A673 (cell line): Measurements from ENCODE around the gene ATG4C. TPM values are rescaled to one million over a fixed set of nuclear protein-coding genes. Genes with fewer than 3 reads are reported as not detected.

ENCODE experiments used
- BruUV-seq: library from RNA; stranded (reverse); fragments of 400-500 nt; replicated peaks from 2 replicates; lab custom pipeline; 2021; lab: Mats Ljungman, UMichigan
- CTCF ChIA-PET: fragments of 300-600 bp; sonication (Branson Sonifier 250); formaldehyde crosslinking; loops from one replicate; lab custom pipeline; 2022; ENCODE audit warnings: antibody characterized with exemption; lab: Charles Lee
- POLR2A ChIA-PET: fragments of 300-600 bp; sonication (Branson Sonifier 250); formaldehyde crosslinking; loops from one replicate; lab custom pipeline; 2022; ENCODE audit warnings: antibody characterized with exemption; ENCODE audit not compliant: low non-redundant PET; lab: Charles Lee
- DNase-seq: peaks from one replicate; pipeline ENCODE4 v3.0.0-alpha.2; 2015; ENCODE audit warnings: low spot score
- H3K27ac ChIP-seq: fragments of 200-600 bp; sonication (generic); 2 replicates; pipeline ENCODE4 v1.5.1; 2016; ENCODE audit warnings: mixed run types, low read depth, mild to moderate bottlenecking, mixed read lengths, antibody characterized with exemption, low read length; ENCODE audit not compliant: poor library complexity, severe bottlenecking
- H3K27me3 ChIP-seq: fragments of 200-600 bp; sonication (generic); replicated peaks from 2 replicates; pipeline ENCODE4 v1.6.1; 2017; ENCODE audit warnings: mixed run types, low read depth, mild to moderate bottlenecking, mixed read lengths, antibody characterized with exemption, low read length; ENCODE audit not compliant: insufficient read depth, poor library complexity
- H3K36me3 ChIP-seq: fragments of 200-600 bp; sonication (generic); 2 replicates; pipeline ENCODE4 v1.6.1; 2016; ENCODE audit warnings: mixed run types, mild to moderate bottlenecking, mixed read lengths, antibody characterized with exemption, low read length; ENCODE audit not compliant: insufficient read depth, poor library complexity, severe bottlenecking
- H3K4me1 ChIP-seq: fragments of 200-600 bp; sonication (generic); 2 replicates; pipeline ENCODE4 v1.6.1; 2017; ENCODE audit warnings: mixed run types, mild to moderate bottlenecking, mixed read lengths, antibody characterized with exemption, low read length; ENCODE audit not compliant: insufficient read depth, poor library complexity, severe bottlenecking
- H3K4me3 ChIP-seq: fragments of 200-600 bp; sonication (generic); 2 replicates; pipeline ENCODE4 v1.5.1; 2016; ENCODE audit warnings: low read depth, mixed run types, mild to moderate bottlenecking, mixed read lengths, low read length; ENCODE audit not compliant: poor library complexity, severe bottlenecking
- H3K9me3 ChIP-seq: fragments of 200-600 bp; sonication (generic); 2 replicates; pipeline ENCODE4 v1.6.1; 2016; ENCODE audit warnings: mixed run types, low read depth, mild to moderate bottlenecking, mixed read lengths, antibody characterized with exemption, low read length; ENCODE audit not compliant: poor library complexity, severe bottlenecking
- EZH2 ChIP-seq: fragments of 200-600 bp; sonication (generic); IDR thresholded peaks from 2 replicates; pipeline ENCODE4 v1.6.1; 2017; ENCODE audit warnings: borderline replicate concordance, low read depth, mild to moderate bottlenecking, mixed read lengths, antibody characterized with exemption, low read length; ENCODE audit not compliant: poor library complexity, severe bottlenecking
- intact Hi-C: fragments of 100-400 bp; cut with micrococcal nuclease; formaldehyde crosslinking; loops from one replicate; pipeline ENCODE4 v1.10.0; 2022; ENCODE audit not compliant: unreplicated experiment
- total RNA-seq: library from RNA; stranded (reverse); gene quantifications from 2 replicates; pipeline ENCODE4 v1.2.3, GENCODE V29; 2021
- TF ChIP-seq, protein P1 (sequence below): fragments of 300-800, 200-600 bp; sonication (generic); conservative IDR thresholded peaks from 2 replicates; pipeline ENCODE4 v1.5.1; 2017; ENCODE audit warnings: low read depth, mild to moderate bottlenecking, antibody characterized with exemption, low read length, moderate library complexity, mixed read lengths

ATG4C gene
- total RNA-seq, 1 experiment from 2014 or later: 14.4 TPM

DNA sequence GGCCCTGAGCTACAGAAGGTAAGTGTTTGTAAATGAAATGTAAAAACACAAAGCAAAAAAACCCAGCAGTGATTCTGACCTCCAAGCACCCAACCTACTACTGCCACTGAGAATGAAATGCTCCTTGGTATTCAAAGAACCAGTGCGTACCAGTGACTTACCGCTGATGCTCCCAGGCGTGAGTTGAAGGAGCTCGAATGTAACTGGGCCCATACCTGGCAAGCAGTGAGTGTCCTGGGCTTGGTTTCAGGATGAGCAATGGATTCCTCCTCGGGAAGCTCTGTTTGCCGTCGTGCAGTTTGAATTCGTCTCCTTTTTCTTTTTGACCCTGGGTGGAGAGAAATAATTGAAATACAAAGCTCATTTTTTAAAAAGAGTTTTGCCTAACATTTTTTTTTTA lies 121.9 kb downstream of the ATG4C start:
- H3K27me3 ChIP-seq: no peaks in the 10 kb centered on the region
- peaks cover 21% of the 10 kb centered on the region for H3K4me1 ChIP-seq
- no peak overlapping the region for H3K27ac ChIP-seq
- no peak overlapping the region for H3K4me3 ChIP-seq
- no peak for DNase-seq
- no peaks in the 10 kb centered on the region for H3K9me3 ChIP-seq
- H3K36me3 ChIP-seq: no peaks in the 10 kb centered on the region
- intact Hi-C loops: no loop called here
- POLR2A ChIA-PET: no interaction called here
- CTCF ChIA-PET: interaction anchor here (0.5 to 0.7 kb wide), 4 partner anchors 66 to 1173 kb away, joined by 3 to 7 read pairs (median 5); no protein-coding TSS in a partner anchor
- TF ChIP-seq EZH2: no peak
- TF ChIP-seq, protein P1, sequence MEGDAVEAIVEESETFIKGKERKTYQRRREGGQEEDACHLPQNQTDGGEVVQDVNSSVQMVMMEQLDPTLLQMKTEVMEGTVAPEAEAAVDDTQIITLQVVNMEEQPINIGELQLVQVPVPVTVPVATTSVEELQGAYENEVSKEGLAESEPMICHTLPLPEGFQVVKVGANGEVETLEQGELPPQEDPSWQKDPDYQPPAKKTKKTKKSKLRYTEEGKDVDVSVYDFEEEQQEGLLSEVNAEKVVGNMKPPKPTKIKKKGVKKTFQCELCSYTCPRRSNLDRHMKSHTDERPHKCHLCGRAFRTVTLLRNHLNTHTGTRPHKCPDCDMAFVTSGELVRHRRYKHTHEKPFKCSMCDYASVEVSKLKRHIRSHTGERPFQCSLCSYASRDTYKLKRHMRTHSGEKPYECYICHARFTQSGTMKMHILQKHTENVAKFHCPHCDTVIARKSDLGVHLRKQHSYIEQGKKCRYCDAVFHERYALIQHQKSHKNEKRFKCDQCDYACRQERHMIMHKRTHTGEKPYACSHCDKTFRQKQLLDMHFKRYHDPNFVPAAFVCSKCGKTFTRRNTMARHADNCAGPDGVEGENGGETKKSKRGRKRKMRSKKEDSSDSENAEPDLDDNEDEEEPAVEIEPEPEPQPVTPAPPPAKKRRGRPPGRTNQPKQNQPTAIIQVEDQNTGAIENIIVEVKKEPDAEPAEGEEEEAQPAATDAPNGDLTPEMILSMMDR: no peak
- BruUV-seq: no TSS peak

DNA sequence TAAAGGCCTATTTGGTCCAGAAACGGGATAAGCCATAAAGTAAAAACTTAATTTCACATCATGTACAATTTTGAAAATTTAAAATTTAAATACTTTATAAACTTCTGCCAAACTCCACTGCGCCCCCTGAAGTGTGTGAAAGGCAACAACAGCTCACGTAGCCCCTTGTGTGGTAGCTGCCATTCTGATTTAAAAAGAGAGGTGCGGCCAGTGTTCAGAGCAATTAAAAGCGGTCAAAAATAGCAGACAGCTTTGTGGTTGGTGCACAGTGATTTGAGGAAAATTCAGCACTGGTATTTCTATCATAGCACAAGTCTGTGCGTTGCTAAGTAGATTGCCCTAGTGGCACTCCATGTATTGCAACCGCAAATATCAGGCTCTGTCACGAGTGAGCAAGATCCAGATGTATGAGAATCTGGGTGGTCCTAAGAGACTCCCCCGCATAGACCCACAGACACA lies 122.5 kb downstream of the ATG4C start:
- H3K36me3 ChIP-seq: no peaks in the 10 kb centered on the region
- ChIA-PET POLR2A (interaction anchor here (0.5 kb wide), 1 partner anchor 391 kb away, joined by 4 read pairs; no protein-coding TSS in a partner anchor), CTCF (interaction anchor here (0.5 to 0.7 kb wide), 5 partner anchors 67 to 1174 kb away, joined by 3 to 7 read pairs (median 4); no protein-coding TSS in a partner anchor)
- H3K27me3 ChIP-seq: no peaks in the 10 kb centered on the region
- no peak overlapping the region for H3K27ac ChIP-seq
- BruUV-seq: no TSS peak
- peaks cover 21% of the 10 kb centered on the region for H3K4me1 ChIP-seq
- no peak for DNase-seq
- H3K4me3 ChIP-seq: no peak overlapping the region
- intact Hi-C loops: no loop called here
- H3K9me3 ChIP-seq: no peaks in the 10 kb centered on the region
- TF ChIP-seq, protein P1: peak; percentile 78
- no peak for TF ChIP-seq EZH2

- CTCF ChIA-PET: no interaction called here
These were observed 124.3 kb downstream of the ATG4C start for GRCh38 chr1:62908168-62908695.

More at GRCh38 chr1:62908168-62908695, 124.3 kb downstream of the ATG4C start:
- POLR2A ChIA-PET: interaction anchor here (0.6 kb wide), 1 partner anchor 40 kb away, joined by 3 read pairs; no protein-coding TSS in a partner anchor
- H3K36me3 ChIP-seq: no peaks in the 10 kb centered on the region
- intact Hi-C loops: no loop called here
- TF ChIP-seq, protein P1: no peak
- no peak for TF ChIP-seq EZH2
- peaks cover 21% of the 10 kb centered on the region for H3K4me1 ChIP-seq
- no peak overlapping the region for H3K4me3 ChIP-seq
- H3K9me3 ChIP-seq: no peaks in the 10 kb centered on the region
- no TSS peak for BruUV-seq
- peak; percentile 35 for DNase-seq
- H3K27me3 ChIP-seq: no peaks in the 10 kb centered on the region
- H3K27ac ChIP-seq: no peak overlapping the region
